GM04503 (cell line): ENCODE data around the gene NT5E.
"Not testable (repeated sequence)": the region's sequence is repeated elsewhere in the genome, so short reads cannot be mapped to it uniquely, and the experiment has no call there.

Source experiments
- DNase-seq: peaks from one replicate; pipeline ENCODE4 v3.0.0-alpha.2; 2012; ENCODE audit warnings: low read depth

The NT5E gene

DNA sequence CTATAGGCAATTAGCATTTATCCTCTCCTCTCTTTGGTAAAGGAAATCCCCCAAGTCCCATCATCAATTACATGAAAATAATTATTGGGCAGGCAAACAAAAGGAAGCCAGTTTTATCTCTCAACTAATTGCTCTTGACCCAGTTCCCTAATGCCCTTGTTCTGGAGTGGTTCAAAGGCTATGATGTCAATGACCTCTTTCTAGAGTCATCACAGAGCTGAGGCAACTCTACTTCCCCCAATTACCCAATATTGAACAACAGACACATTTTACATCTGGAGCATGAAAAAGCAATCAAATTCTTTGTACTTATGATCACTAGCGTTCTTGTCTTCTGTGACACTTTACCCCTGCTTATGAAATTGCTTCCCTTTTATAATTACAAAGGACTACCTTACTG is 43.5 kb downstream of the NT5E start:
- no peak for DNase-seq

DNA sequence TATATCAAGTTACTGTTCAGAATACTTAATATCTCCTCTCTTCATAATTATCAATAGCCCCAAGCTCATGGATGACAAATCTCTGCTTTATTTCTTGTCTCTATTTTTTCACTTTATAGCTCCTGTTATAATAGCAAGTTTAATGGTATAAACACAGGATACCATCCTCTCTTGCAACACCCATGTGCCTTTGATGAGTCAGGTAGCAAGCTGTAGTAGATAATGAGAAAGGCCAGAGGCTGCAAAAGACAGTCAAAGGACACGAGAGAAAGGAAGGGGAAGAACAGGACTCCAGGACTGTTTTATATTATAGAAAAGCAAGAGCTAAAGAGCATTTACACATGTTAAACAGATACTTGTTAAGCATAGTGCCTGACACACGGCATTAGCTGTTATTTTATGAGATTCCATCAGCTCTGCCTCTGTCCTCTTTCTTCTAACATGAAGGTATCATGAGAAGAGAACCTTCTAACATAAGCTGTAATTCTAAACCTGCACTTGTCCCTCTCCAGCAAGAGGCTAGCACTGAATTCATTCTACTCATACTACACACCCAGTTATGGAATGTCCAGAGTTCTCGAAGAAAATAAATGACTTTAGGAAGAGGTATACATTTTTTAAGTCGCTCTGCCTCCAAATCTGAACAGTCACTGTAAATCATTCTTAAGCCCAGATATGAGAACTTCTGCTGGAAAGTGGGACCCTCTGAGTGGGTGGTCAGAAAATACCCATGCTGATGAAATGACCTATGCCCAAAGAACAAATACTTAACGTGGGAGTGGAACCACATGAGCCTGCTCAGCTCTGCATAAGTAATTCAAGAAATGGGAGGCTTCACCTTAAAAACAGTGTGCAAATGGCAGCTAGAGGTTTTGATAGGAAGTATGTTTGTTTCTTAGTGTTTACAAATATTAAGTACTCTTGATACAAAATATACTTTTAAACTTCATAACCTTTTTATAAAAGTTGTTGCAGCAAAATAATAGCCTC is 45.0 kb downstream of the NT5E start:
- DNase-seq: no peak

DNA sequence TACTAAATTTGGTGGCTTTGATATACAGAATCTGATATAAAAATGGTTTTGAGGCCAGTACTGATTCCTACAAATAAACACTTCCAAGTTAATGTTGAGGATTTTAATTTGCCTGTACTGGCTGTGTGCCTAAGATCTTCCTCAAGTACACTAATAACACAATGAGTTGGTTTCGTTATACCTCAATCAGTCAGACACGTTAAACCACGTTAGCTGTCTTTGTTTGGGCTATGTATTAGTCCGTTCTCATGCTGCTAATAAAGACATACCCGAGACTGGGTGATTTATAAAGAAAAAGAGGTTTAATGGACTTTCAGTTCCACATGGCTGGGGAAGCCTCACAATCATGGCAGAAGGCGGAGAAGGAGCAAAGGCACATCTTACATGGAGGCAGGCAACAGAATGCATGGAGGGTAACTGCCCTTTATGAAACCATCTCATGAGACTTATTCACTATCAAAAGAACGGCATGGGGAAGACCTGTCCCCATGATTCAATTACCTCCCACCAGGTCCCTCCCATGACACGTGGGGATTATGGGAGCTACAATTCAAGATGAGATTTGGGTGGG is 46.2 kb downstream of the NT5E start:
- DNase-seq: no peak

DNA sequence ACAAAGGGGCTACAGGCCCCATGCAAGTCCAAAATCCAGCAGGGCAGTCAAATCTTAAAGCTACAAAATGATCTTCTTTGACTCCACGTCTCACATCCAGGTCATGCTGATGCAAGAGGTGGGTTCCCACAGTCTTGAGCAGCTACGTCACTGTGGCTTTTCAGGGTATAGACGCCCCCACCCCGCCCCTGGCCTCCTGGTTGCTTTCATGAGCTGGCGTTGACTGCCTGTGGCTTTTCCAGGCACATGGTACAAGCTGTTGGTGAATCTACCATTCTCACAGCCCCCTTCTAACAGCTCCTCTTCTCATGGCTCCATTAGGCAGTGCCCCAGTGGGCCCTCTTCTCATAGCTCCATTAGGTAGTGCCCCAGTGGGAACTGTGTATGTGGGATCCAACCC is 47.0 kb downstream of the NT5E start:
- no peak for DNase-seq

DNA sequence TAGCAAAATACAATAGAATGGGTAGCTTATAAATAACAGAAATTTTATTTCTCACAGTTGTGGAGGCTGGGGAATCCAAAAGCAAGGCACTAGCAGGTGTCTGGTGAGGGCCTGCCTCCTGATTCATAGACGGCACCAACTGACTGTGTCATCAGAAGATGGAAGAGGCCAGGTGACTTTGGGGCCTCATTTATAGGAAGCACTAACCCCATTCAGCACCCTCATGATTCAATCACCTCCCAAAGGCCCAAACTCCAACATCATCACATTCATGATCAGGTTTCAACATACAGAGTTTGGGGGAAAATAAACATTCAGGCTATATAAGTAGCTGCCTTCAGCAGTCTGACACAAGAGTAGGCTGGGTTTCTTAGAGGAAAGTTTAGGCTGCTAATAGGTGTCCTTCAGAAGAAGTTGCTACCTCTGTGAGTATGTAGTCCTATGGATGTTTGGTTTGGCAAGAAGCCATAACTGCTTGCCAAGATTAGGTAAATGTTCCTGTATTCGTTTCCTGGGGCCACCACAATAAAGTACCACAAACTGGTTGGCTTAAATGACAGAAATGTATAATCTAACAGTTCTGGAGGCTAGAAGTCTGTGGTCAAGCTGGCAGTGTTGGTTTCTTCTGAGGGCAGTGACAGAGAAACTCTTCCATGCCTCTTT is 48.8 kb downstream of the NT5E start:
- no peak for DNase-seq

DNA sequence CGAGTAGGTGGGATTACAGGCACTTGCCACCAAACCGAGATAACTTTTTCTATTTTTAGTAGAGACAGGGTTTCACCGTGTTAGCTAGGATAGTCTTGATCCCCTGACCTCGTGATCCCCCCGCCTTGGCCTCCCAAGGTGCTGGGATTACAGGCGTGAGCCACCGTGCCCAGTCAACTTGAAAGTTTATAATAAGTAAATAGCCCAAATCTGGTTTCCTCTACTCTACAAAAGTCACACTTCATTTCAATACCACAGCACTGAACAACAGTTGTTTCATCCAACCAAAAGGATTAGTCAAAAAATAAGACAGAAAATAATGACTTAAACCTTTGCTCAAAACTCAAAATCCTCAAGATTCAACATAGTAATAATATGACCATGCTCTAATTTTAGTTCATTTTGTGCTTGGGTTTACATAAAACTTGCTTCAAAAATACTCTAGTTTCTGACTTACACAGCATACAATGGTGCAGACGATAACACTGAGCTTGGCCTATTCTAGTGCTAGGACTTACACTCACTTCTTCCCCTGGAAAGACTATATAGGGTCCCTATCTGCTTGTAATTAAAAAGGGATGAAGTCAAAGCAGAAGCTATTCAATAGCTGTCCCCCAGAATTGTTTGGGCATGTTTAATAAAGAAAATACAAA is 56.7 kb downstream of the NT5E start:
- no peak for DNase-seq

DNA sequence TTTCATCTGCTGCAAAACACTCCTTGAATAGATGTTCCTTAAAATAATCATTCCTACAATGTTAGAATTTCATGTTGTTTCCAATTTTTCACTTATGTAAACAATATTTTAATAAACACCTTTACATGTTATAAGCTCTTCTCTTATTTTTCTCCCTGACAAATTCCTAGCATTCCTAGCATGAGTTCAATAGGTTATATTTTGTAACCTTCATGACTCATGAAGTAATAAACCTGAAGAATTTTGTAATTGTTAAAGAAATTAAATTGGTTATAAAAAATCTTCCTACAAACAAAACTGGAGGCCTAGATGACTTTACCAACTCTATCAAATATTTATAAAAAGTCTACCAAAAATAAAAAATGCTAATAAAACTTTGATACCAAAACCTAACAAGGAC is 66.3 kb downstream of the NT5E start:
- DNase-seq: no peak

DNA sequence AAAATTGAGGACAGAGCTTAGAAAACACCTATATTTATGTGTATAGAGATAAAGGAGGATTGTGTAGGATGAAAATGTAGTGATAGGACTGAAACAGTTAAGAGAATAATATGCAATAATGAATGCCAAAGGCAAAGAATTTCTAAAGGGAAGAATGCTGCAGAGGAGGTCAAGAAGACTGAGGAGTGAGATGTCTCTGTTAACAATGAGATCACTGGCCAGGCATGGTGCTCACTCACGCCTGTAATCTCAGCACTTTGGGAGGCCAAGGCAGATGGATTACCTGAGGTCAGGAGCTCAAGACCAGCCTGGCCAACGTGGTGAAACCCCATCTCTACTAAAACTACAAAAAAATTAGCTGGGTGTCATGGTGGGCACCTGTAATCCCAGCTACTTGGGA is 74.4 kb downstream of the NT5E start:
- not testable (repeated sequence) for DNase-seq

DNA sequence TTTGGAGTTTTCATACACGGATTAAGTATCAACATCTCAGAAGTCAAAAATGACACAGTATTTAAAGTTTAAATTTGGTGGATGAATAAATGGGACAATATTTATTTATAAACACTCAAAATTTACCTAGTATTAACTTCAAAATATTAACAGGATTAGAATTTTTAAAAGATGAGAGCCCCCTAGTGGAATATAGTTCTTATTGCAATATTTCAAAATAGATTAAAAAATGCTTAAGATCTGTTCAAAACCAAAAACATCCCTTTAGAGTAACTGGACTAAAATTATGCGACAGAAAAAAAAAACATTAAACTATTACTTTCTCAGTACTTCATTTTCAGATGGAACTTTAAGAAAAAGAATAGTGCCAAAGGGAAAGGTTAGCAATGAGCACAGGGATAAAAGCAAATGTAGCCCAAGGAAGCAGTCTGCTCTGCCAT is 87.2 kb downstream of the NT5E start:
- DNase-seq: no peak

DNA sequence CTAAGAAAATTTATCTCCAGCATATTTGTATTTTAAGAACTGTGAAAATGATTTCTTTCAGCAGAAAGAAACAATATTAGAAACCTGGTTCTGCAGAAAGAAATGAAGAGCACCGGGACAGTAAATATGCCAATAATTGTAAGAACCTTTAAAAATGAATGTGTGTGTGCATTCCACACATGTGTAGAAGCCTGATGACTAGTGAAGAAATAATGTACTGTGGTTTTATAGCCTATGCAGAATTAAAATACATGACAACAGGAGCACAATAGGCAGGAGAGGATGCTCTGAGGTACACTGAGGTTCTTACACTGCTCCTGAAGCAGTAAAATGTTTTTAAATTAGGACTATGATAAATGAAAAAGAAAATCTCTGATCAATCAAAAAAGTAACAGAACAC is 94.9 kb downstream of the NT5E start:
- DNase-seq: peak; percentile 10
